Tibial nerve (tissue), 3 donors: ENCODE results near the gene ANKDD1A.

Experiments used
- EP300 ChIP-seq, 2 donors: sonication (generic); formaldehyde crosslinking; IDR thresholded peaks; one replicate each; pipeline ENCODE4 v1.6.1; 2017; ENCODE audit warnings: antibody characterized with exemption in 2 of 2, mild to moderate bottlenecking in 1 of 2
- POLR2A ChIP-seq, 2 donors: fragments of 450-650 bp; IDR thresholded peaks; one replicate each; pipeline ENCODE4 v1.6.1; 2017; ENCODE audit warnings: antibody characterized with exemption in 2 of 2, mild to moderate bottlenecking in 2 of 2, moderate library complexity in 2 of 2

DNA sequence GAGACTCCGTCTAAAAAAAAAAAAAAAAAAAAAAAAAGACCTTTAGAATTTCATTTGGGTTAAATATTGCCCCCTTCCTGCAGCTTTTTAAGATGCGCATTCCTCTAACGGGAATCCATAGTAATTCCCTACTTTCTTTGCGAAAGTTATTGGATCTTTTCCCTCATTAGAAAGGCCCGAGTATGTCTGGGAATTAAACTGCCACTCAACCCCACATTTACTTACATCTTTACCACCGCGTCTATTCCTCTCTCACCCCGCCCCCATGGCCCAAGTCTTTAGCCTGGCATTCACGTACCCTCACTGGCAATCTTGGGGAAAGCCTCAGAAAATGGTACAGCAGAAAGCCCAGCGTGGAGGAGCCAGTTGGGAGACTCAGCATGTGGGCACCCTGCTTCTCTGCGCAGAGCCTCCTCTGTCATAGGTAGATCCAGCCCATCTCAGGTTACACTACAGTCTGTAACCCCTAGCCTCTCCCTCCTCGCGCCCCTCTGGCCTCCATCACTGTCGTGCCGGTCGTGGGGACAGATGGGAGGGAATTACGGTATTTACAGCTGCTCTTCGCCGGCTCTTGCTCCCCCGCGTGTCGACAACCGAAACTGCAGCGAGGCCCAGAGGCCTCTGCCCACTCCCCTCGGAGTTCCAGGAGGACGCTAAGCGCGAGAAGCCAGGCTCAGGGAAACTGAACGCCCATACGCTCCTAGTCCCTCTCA is 6.4 kb upstream of the ANKDD1A start:
- peak in 1 of 2 donors; percentile 45 for TF ChIP-seq EP300 (IDR thresholded peaks at IDR 0.05)
- TF ChIP-seq POLR2A (IDR thresholded peaks at IDR 0.05), result no peak
